Panc1 (cell line): ENCODE results near the gene ZBTB37.

Experiments used
- POLR2AphosphoS5 ChIP-seq: IDR thresholded peaks from 2 replicates; pipeline ENCODE4 v1.6.1; 2012; ENCODE audit warnings: mild to moderate bottlenecking, low read depth, low read length, moderate library complexity
- TF ChIP-seq, protein P1 (sequence below): fragments of 450-650 bp; IDR thresholded peaks from 2 replicates; pipeline ENCODE4 v1.5.1; 2017; ENCODE audit warnings: mild to moderate bottlenecking

- TF ChIP-seq, protein P1, sequence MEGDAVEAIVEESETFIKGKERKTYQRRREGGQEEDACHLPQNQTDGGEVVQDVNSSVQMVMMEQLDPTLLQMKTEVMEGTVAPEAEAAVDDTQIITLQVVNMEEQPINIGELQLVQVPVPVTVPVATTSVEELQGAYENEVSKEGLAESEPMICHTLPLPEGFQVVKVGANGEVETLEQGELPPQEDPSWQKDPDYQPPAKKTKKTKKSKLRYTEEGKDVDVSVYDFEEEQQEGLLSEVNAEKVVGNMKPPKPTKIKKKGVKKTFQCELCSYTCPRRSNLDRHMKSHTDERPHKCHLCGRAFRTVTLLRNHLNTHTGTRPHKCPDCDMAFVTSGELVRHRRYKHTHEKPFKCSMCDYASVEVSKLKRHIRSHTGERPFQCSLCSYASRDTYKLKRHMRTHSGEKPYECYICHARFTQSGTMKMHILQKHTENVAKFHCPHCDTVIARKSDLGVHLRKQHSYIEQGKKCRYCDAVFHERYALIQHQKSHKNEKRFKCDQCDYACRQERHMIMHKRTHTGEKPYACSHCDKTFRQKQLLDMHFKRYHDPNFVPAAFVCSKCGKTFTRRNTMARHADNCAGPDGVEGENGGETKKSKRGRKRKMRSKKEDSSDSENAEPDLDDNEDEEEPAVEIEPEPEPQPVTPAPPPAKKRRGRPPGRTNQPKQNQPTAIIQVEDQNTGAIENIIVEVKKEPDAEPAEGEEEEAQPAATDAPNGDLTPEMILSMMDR: no peak
- TF ChIP-seq POLR2AphosphoS5: no peak
Observed at GRCh38 chr1:173871500-173871899, 3.3 kb downstream of the ZBTB37 start.
